HEK293T (cell line): Measurements from ENCODE around the gene SH3RF3.

Experiments used
- CTCF ChIA-PET: fragments of 350-600 bp; formaldehyde crosslinking; extraction: SDS; loops from one replicate; lab custom pipeline; 2021; ENCODE audit warnings: antibody characterized with exemption, inconsistent platforms; lab: Yijun Ruan, JAX
- POLR2A ChIA-PET: fragments of 350-600 bp; formaldehyde crosslinking; extraction: SDS; loops from one replicate; lab custom pipeline; 2020; ENCODE audit warnings: antibody characterized with exemption, inconsistent platforms; lab: Yijun Ruan, JAX
- DNase-seq: peaks from one replicate; pipeline ENCODE4 v3.0.0; 2012; ENCODE audit warnings: mixed read lengths; ENCODE audit errors: extremely low spot score
- ARNT ChIP-seq: fragments of 450-650 bp; IDR thresholded peaks from 2 replicates; pipeline ENCODE4 v1.6.1; 2017; ENCODE audit warnings: mild to moderate bottlenecking
- BHLHE40 ChIP-seq: fragments of 450-650 bp; IDR thresholded peaks from 2 replicates; pipeline ENCODE4 v1.6.1; 2016; ENCODE audit warnings: mild to moderate bottlenecking, moderate library complexity, borderline replicate concordance
- CTBP1 ChIP-seq: fragments of 450-650 bp; IDR thresholded peaks from 2 replicates; pipeline ENCODE4 v1.6.1; 2016; ENCODE audit warnings: borderline replicate concordance
- ELF4 ChIP-seq: fragments of 450-650 bp; IDR thresholded peaks from 2 replicates; pipeline ENCODE4 v1.6.1; 2017; ENCODE audit warnings: antibody characterized with exemption
- FOXA1 ChIP-seq: fragments of 450-650 bp; IDR thresholded peaks from 2 replicates; pipeline ENCODE4 v1.6.1; 2016; ENCODE audit warnings: mild to moderate bottlenecking
- FOXK2 ChIP-seq: fragments of 450-650 bp; IDR thresholded peaks from 2 replicates; pipeline ENCODE4 v1.6.1; 2016; ENCODE audit warnings: mild to moderate bottlenecking
- FOXM1 ChIP-seq: fragments of 450-650 bp; IDR thresholded peaks from 2 replicates; pipeline ENCODE4 v1.6.1; 2017; ENCODE audit warnings: mild to moderate bottlenecking, borderline replicate concordance
- HDGF ChIP-seq: fragments of 450-650 bp; IDR thresholded peaks from 2 replicates; pipeline ENCODE4 v1.6.1; 2017; ENCODE audit warnings: antibody characterized with exemption, borderline replicate concordance
- L3MBTL2 ChIP-seq: fragments of 450-650 bp; conservative IDR thresholded peaks from 2 replicates; pipeline ENCODE4 v1.6.1; 2016; ENCODE audit warnings: mild to moderate bottlenecking
- LEF1 ChIP-seq: fragments of 450-650 bp; IDR thresholded peaks from 2 replicates; pipeline ENCODE4 v1.6.1; 2017; ENCODE audit warnings: mild to moderate bottlenecking, borderline replicate concordance
- NFRKB ChIP-seq: fragments of 450-650 bp; IDR thresholded peaks from 2 replicates; pipeline ENCODE4 v1.6.1; 2016; ENCODE audit warnings: mild to moderate bottlenecking, moderate library complexity
- PKNOX1 ChIP-seq: fragments of 450-650 bp; IDR thresholded peaks from 2 replicates; pipeline ENCODE4 v1.6.1; 2016
- SP1 ChIP-seq: fragments of 450-650 bp; IDR thresholded peaks from 2 replicates; pipeline ENCODE4 v1.6.1; 2017
- SUZ12 ChIP-seq: fragments of 450-650 bp; IDR thresholded peaks from 2 replicates; pipeline ENCODE4 v1.6.1; 2016; ENCODE audit warnings: mild to moderate bottlenecking
- TARDBP ChIP-seq: fragments of 450-650 bp; IDR thresholded peaks from 2 replicates; pipeline ENCODE4 v1.6.1; 2016
- ZNF384 ChIP-seq: fragments of 450-650 bp; IDR thresholded peaks from 2 replicates; pipeline ENCODE4 v1.6.1; 2016

The SH3RF3 gene

GRCh38 chr2:109193807-109194619 is 65.0 kb downstream of the SH3RF3 start:
- DNase-seq = no peak
- ChIA-PET CTCF (no interaction called here), POLR2A (interaction anchor here (2.0 kb wide), 1 partner anchor 10 kb away, joined by 4 read pairs; no protein-coding TSS in a partner anchor)
- TF ChIP-seq TARDBP (no peak), PKNOX1 (no peak), FOXA1 (no peak), LEF1 (no peak), BHLHE40 (no peak), CTBP1 (no peak)

- POLR2A ChIA-PET = interaction anchor here (2.0 kb wide), 1 partner anchor 10 kb away, joined by 4 read pairs; no protein-coding TSS in a partner anchor
- CTCF ChIA-PET = no interaction called here
- TF ChIP-seq ZNF384 (no peak), CTBP1 (no peak), L3MBTL2 (no peak), ELF4 (no peak), PKNOX1 (no peak), NFRKB (no peak), HDGF (no peak), LEF1 (no peak)
- DNase-seq = no peak
Observed at GRCh38 chr2:109194620-109194937, 65.6 kb downstream of the SH3RF3 start.

- no peak for DNase-seq
Observed at GRCh38 chr2:109195193-109196045, 66.4 kb downstream of the SH3RF3 start.

GRCh38 chr2:109196081-109196875 is 67.3 kb downstream of the SH3RF3 start:
- no peak for DNase-seq
- ChIA-PET CTCF (no interaction called here), POLR2A (no interaction called here)
- no peak for TF ChIP-seq ELF4

More at GRCh38 chr2:109195193-109196045, 66.4 kb downstream of the SH3RF3 start:
- CTCF ChIA-PET = no interaction called here
- POLR2A ChIA-PET = interaction anchor here (2.0 kb wide), 1 partner anchor 11 kb away, joined by 4 read pairs; no protein-coding TSS in a partner anchor
- TF ChIP-seq BHLHE40 (no peak), CTBP1 (no peak)

GRCh38 chr2:109197491-109198418 is 68.8 kb downstream of the SH3RF3 start:
- ChIA-PET CTCF (no interaction called here), POLR2A (no interaction called here)
- TF ChIP-seq FOXA1 (no peak), PKNOX1 (peak; percentile 60)
- DNase-seq = no peak

- TF ChIP-seq HDGF (no peak), ARNT (no peak), LEF1 (no peak), FOXA1 (no peak), ZNF384 (no peak), BHLHE40 (no peak), PKNOX1 (no peak), NFRKB (no peak), FOXK2 (no peak), SUZ12 (no peak), L3MBTL2 (no peak), TARDBP (no peak), SP1 (no peak), FOXM1 (no peak), ELF4 (no peak), CTBP1 (no peak)
- ChIA-PET POLR2A (no interaction called here), CTCF (no interaction called here)
- DNase-seq = no peak
Observed at GRCh38 chr2:109199790-109200189, 70.8 kb downstream of the SH3RF3 start.
